Thoracic aorta (tissue), 2 donors: Measurements from ENCODE around the gene RAPSN. TPM values are rescaled to one million over a fixed set of nuclear protein-coding genes. Genes with fewer than 3 reads are reported as not detected.

Experiments used
- ATAC-seq: fragments of 150-250 bp; one replicate; pipeline ENCODE4 v1.8.0; 2017; ENCODE audit warnings: low read depth; ENCODE audit not compliant: insufficient number of reproducible peaks, low FRiP score
- DNase-seq: peaks from one replicate; pipeline ENCODE4 v3.0.0-alpha.2; 2020; ENCODE audit warnings: low spot score
- H3K27ac ChIP-seq, 2 donors: fragments of 200-600 bp; sonication (generic); 1 replicate in 1 of 2; 2 replicates in 1 of 2; pipeline ENCODE4 v1.5.1; 2016; ENCODE audit warnings: mild to moderate bottlenecking in 2 of 2, moderate library complexity in 2 of 2
- H3K27me3 ChIP-seq: fragments of 200-600 bp; sonication (generic); replicated peaks from 2 replicates; pipeline ENCODE4 v1.6.0; 2016; ENCODE audit warnings: mild to moderate bottlenecking; ENCODE audit not compliant: insufficient read depth
- H3K36me3 ChIP-seq: fragments of 200-600 bp; sonication (generic); one replicate; pipeline ENCODE4 v1.5.1; 2016
- H3K4me1 ChIP-seq, 2 donors: fragments of 200-600 bp; sonication (generic); 1 replicate in 1 of 2; 2 replicates in 1 of 2; pipeline versions ENCODE4 v1.5.1 to v1.6.0; 2016; ENCODE audit warnings: low read depth in 2 of 2, mild to moderate bottlenecking in 1 of 2; ENCODE audit not compliant: control insufficient read depth in 1 of 2
- H3K4me3 ChIP-seq: fragments of 200-600 bp; sonication (generic); 2 replicates; pipeline ENCODE4 v1.5.1; 2016; ENCODE audit warnings: mild to moderate bottlenecking
- H3K9me3 ChIP-seq: fragments of 200-600 bp; sonication (generic); 2 replicates; pipeline ENCODE4 v1.5.1; 2016
- total RNA-seq, 2 donors: library from RNA; depleted of rRNA; stranded (reverse); fragments of >200 nt; gene quantifications; one replicate each; pipeline versions ENCODE4 v1.1.0 to v1.2.3, GENCODE V29; 2016
- TF ChIP-seq, protein P1 (sequence below): fragments of 200-600 bp; sonication (generic); IDR thresholded peaks from one replicate; pipeline ENCODE4 v1.5.1; 2019; ENCODE audit warnings: antibody characterized with exemption

RAPSN gene
- total RNA-seq, 2 donors from 2014 or later: 0.41 TPM; not detected in 1

DNA sequence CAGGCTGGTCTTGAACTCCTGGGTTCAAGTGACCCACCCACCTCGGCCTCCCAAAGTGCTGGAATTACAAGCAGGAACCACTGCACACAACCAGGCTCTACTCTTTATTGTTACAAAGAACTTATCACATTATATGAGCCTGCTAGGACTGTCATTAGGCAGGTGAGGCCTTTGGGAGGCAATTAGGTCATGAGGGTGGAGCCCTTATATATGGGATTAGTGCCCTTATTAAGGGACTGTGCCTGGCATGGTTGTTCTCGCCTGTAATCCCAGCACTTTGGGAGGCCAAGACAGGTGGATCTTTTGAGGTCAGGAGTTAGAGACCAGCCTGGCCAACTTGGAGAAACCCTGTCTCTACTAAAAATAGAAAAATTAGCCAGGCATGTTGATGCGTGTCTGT is 12.2 kb downstream of the RAPSN start:
- DNase-seq (no peak), ATAC-seq (no peak)
- Histone ChIP-seq H3K4me1 (peaks cover 6 to 22% of the 10 kb centered on the region in 2 donors), H3K4me3 (no peak overlapping the region), H3K27me3 (no peaks in the 10 kb centered on the region), H3K36me3 (no peaks in the 10 kb centered on the region), H3K9me3 (no peaks in the 10 kb centered on the region), H3K27ac (no peak overlapping the region)
- TF ChIP-seq, protein P1, sequence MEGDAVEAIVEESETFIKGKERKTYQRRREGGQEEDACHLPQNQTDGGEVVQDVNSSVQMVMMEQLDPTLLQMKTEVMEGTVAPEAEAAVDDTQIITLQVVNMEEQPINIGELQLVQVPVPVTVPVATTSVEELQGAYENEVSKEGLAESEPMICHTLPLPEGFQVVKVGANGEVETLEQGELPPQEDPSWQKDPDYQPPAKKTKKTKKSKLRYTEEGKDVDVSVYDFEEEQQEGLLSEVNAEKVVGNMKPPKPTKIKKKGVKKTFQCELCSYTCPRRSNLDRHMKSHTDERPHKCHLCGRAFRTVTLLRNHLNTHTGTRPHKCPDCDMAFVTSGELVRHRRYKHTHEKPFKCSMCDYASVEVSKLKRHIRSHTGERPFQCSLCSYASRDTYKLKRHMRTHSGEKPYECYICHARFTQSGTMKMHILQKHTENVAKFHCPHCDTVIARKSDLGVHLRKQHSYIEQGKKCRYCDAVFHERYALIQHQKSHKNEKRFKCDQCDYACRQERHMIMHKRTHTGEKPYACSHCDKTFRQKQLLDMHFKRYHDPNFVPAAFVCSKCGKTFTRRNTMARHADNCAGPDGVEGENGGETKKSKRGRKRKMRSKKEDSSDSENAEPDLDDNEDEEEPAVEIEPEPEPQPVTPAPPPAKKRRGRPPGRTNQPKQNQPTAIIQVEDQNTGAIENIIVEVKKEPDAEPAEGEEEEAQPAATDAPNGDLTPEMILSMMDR: no peak

DNA sequence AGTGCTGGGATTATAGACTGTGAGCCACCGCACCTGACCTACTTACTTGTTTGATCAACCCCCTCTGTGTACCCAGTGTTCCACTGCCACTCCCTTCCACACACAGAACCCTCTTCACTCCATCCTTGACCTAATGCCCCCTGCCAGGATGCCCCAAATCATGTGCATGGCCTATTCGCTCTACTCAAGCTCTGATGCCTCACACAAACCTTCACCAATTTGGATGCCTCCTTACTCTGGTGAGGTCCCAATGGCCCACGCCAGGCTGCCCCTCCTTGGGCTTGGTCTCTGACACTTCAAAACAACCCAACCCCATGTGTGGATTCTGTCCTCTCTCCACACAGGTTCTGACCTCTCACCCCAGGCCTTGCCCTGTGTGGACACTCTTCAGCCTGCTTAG is 13.2 kb downstream of the RAPSN start:
- ATAC-seq (no peak), DNase-seq (no peak)
- Histone ChIP-seq H3K4me1 (peaks cover 6 to 22% of the 10 kb centered on the region in 2 donors), H3K9me3 (no peaks in the 10 kb centered on the region), H3K27ac (no peak overlapping the region), H3K36me3 (no peaks in the 10 kb centered on the region), H3K4me3 (no peak overlapping the region), H3K27me3 (no peaks in the 10 kb centered on the region)
- TF ChIP-seq, protein P1: no peak

DNA sequence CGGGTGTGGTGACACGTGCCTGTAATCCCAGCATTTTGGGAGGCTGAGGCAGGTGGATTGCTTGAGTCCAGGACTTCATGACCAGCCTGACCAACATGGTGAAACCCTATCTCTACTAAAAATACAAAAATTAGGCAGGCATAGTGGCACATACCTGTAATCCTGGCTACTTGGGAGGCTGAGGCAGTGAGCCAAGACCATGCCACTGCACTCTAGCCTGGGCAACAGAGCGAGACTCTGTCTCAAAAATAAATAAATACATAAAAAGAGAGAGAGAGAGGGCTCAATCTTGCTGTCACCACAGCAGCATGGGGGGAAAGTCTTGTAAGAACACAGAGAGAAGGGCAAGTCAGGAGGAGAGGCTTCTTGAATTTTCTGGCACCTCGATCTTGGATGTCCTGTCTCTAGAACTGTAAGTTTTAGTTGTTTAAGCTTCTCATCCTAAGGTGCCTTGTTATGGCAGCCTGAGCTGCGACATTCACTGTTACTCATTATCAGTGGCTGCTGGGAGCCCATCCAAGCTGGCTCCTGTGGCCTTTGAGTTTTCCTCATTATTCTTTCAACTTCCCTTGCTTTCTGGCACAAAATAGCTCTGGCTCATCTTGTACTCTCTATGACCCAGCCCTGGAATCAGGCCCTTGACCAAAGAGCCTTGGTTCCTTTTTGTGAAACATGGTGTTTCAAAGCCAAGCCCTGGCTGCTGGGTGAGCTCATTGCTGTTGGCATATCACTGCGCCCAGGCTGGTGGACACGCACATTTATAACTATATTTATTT is 14.7 kb downstream of the RAPSN start:
- no peaks in the 10 kb centered on the region for H3K9me3 ChIP-seq
- peaks cover 6 to 22% of the 10 kb centered on the region in 2 donors for H3K4me1 ChIP-seq
- TF ChIP-seq, protein P1: no peak
- ATAC-seq (no peak), DNase-seq (peak; percentile 21)
- H3K4me3 ChIP-seq: no peak overlapping the region
- peak overlapping the region; percentile 25 to 55 for H3K27ac ChIP-seq
- no peaks in the 10 kb centered on the region for H3K36me3 ChIP-seq
- H3K27me3 ChIP-seq: no peaks in the 10 kb centered on the region

DNA sequence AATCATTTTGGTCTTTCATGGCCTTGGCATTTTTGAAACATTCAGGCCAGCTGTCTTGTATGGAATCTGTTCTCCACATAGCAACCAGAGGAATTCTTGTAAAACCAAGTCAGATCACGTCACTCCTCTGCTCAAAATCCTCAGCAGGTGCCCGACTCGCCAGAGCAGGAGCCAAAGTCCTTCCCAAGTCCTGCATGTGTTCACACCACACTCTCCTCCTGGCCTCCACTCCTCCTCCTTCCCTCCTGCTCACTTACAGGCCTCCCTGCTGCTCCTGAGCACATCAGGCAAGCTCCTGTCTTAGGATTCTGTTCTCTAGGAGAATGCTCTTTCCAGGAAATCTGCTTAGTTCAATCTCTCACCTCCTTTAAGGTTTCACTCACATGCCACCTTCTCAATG is 15.8 kb downstream of the RAPSN start:
- Histone ChIP-seq H3K4me3 (no peak overlapping the region), H3K9me3 (no peaks in the 10 kb centered on the region), H3K27me3 (no peaks in the 10 kb centered on the region), H3K27ac (no peak overlapping the region), H3K36me3 (no peaks in the 10 kb centered on the region), H3K4me1 (peaks cover 6 to 21% of the 10 kb centered on the region in 2 donors)
- TF ChIP-seq, protein P1: no peak
- ATAC-seq (no peak), DNase-seq (no peak)

DNA sequence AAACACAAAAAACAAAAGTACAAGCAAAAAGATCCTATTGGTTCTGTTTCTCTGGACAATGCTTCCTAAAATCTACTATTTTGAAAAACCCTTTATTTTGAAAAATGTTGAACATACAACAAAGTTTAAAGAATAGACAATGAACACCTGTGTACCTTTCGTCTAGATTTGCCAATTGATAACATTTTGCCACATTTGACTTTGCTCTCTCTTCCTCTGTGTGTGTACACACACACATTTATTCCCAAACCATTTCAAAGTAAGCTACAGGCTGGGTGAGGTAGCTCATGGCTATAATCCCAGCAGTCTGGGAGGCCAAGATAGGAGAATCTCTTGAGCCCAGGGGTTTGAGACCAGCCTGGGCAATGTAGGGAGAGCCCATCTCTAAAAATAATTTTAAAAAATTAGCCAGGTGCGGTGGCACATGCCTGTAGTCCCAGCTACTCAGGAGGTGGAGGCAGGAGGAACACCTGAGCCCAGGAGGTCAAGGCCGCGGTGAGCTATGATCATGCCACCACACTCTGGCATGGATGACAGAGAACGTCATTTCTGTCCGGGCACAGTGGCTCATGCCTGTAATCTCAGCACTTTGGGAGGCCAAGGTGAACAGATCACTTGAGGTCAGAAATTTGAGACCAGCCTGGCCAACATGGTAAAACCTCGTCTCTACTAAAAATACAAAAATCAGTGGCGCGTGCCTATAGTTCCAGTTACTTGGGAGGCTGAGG is 17.4 kb downstream of the RAPSN start:
- TF ChIP-seq, protein P1: no peak
- Histone ChIP-seq H3K27me3 (no peaks in the 10 kb centered on the region), H3K27ac (no peak overlapping the region), H3K36me3 (no peaks in the 10 kb centered on the region), H3K9me3 (no peaks in the 10 kb centered on the region), H3K4me3 (no peak overlapping the region), H3K4me1 (peaks cover 0 to 10% of the 10 kb centered on the region in 2 donors)
- DNase-seq (no peak), ATAC-seq (no peak)
